Stimulated activated CD4-positive, alpha-beta T cell treated with anti-CD3 and anti-CD28 coated beads, TNF-alpha, amount 100 ng/mL, for 1 hour (primary cell): ENCODE data around the gene C1orf141.
"Not testable (repeated sequence)": the region's sequence is repeated elsewhere in the genome, so short reads cannot be mapped to it uniquely, and the experiment has no call there.

Experiments
- DNase-seq, 3 donors: peaks; one replicate each; pipeline ENCODE4 v3.0.0-alpha.2; 2020; ENCODE audit warnings: low read depth in 3 of 3, low spot score in 1 of 3

The C1orf141 gene

GRCh38 chr1:67143966-67144365 is 9.2 kb upstream of the C1orf141 start:
- no peak for DNase-seq

- DNase-seq = no peak
These were observed 8.2 kb upstream of the C1orf141 start for GRCh38 chr1:67142931-67143330.

GRCh38 chr1:67141832-67142231 is 7.1 kb upstream of the C1orf141 start:
- DNase-seq = not testable (repeated sequence)

- DNase-seq = no peak
These were observed 5.7 kb upstream of the C1orf141 start for GRCh38 chr1:67140460-67140859.

- no peak for DNase-seq
These were observed 4.2 kb upstream of the C1orf141 start for GRCh38 chr1:67138813-67139499.

- no peak for DNase-seq
These were observed 2.6 kb upstream of the C1orf141 start for GRCh38 chr1:67137307-67137753.

GRCh38 chr1:67135354-67135753 is 584 bp upstream of the C1orf141 start:
- DNase-seq = no peak

GRCh38 chr1:67133177-67133576 is 1.6 kb downstream of the C1orf141 start:
- no peak for DNase-seq

- no peak for DNase-seq
These were observed 4.1 kb downstream of the C1orf141 start for GRCh38 chr1:67130673-67131072.

GRCh38 chr1:67126974-67127373 is 7.8 kb downstream of the C1orf141 start:
- no peak for DNase-seq

- no peak for DNase-seq
These were observed 8.5 kb downstream of the C1orf141 start for GRCh38 chr1:67126111-67126746.

- DNase-seq = no peak
These were observed 10.3 kb downstream of the C1orf141 start for GRCh38 chr1:67124455-67124854.

- DNase-seq = no peak
These were observed 13.7 kb downstream of the C1orf141 start for GRCh38 chr1:67120855-67121619.

GRCh38 chr1:67118646-67119045 is 16.1 kb downstream of the C1orf141 start:
- DNase-seq = no peak

- DNase-seq = no peak
These were observed 16.6 kb downstream of the C1orf141 start for GRCh38 chr1:67118191-67118590.

- DNase-seq = no peak
These were observed 20.6 kb downstream of the C1orf141 start for GRCh38 chr1:67114162-67114561.

GRCh38 chr1:67110352-67110751 is 24.4 kb downstream of the C1orf141 start:
- no peak for DNase-seq

- DNase-seq = no peak
These were observed 29.3 kb downstream of the C1orf141 start for GRCh38 chr1:67105508-67105907.

- no peak for DNase-seq
These were observed 31.2 kb downstream of the C1orf141 start for GRCh38 chr1:67103548-67103947.

- no peak for DNase-seq
These were observed 33.9 kb downstream of the C1orf141 start for GRCh38 chr1:67100833-67101232.

GRCh38 chr1:67097305-67097704 is 37.5 kb downstream of the C1orf141 start:
- DNase-seq = no peak

- no peak for DNase-seq
These were observed 40.6 kb downstream of the C1orf141 start for GRCh38 chr1:67094191-67094590.
